GM21619 (cell line): ENCODE results near the gene CALML3.

Source experiments
- ATAC-seq: cut with Tn5 transposase; IDR thresholded peaks from one replicate; pipeline ENCODE4 v1.9.1; 2021; ENCODE audit not compliant: unreplicated experiment

Gene CALML3

DNA sequence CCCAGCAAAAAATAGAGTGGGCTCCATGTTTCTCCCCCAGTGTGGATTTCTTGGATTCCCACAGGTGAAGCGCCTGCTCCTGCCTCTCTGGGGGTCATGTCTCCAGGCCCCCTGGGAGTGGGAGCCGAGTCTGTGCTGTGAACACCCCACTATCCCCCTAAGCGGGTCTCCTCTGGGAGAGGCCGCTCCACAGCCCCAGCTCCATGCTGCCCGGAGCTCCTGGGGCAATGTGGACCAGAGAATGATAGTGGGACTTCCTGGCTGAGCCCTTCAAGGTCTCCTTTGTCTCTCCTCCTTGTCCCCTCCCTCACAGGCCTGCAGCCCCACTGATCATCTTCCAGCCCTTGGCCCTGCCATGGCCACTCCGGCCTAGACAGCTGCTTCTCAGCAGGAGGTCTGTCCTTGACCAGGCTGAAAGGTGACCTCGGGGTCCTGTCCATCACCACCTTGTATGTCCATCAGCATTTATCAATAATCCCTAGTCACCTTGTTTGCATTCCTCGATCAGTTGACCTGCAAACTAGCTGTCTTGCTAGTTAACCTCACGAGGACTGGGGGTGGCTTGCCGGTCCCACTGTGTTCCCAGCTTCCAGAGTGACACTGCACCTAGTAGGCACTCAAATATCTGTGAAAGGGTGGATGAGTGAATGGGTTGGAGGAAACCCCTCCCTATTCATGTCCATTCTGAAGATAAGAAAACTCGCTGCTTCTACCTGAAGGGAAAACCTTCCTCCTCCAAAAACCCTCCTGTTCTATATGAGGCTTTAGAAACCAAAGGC is 776 bp upstream of the CALML3 start:
- no peak for ATAC-seq

DNA sequence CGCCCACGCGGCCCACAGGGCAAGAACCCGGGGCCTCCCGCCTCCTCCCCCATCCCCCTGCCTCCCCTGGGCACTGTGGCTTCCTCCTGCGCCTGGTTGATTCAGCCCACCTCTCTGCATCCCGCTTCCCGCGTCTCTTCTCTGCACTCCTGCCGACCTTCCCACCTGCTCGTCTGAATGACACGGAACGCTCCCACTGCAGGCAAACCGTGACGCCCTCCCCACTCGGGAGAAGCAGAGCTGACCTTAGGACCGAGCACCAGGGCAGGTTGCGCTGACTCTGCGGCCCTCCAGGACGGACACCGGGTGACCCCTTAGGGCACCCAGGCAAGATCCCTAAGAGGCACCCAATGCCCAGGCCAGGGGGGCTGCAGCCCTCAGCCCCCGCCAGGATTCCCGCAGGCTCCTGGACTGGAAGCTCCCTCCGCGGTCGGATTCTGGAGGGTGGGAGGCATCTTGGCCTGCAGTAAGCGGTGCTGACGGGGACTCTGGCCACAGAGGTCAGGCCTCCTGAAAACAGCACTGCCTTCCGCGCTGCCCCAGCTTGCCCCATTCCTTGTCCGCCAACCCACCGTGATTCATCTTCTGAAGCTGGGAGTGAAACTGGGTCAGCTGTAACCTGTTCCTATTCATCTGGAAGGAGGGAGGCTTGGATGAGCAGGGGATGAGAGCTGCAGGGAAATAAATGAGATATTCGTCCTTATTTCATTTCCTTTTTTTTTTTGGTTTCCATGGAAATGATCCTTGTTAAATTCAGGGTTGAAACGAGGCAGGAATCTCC is 990 bp downstream of the CALML3 start:
- no peak for ATAC-seq

DNA sequence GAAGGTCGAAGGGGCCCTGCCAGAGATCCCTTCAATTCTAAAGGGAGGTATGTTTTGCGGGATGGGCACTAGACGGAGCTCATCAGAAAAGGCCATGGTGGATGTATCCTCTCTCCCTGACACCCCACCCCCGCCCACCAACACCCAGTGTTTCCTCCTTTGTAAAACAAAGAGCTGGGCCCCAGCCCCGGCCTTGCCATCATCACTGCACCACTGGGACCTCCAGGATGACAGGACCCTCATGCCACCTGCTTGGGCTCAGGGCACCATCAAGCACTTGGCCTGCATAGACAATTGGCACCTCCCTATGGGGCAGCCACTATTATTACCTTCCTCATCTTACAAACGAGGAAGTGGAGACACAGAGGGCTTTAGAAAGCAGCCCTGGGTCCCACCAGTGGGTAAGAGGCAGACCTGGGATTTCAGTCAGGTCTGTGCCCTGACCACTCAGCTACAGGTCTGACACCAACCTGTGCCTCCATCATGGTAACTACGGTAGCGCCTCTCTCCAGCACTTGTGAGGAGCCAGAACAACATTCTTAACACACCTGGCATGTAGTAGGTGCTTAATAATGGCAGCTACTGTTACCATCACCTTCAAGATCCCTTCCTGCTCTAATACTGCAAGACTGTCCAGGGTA is 2.0 kb downstream of the CALML3 start:
- ATAC-seq: no peak

DNA sequence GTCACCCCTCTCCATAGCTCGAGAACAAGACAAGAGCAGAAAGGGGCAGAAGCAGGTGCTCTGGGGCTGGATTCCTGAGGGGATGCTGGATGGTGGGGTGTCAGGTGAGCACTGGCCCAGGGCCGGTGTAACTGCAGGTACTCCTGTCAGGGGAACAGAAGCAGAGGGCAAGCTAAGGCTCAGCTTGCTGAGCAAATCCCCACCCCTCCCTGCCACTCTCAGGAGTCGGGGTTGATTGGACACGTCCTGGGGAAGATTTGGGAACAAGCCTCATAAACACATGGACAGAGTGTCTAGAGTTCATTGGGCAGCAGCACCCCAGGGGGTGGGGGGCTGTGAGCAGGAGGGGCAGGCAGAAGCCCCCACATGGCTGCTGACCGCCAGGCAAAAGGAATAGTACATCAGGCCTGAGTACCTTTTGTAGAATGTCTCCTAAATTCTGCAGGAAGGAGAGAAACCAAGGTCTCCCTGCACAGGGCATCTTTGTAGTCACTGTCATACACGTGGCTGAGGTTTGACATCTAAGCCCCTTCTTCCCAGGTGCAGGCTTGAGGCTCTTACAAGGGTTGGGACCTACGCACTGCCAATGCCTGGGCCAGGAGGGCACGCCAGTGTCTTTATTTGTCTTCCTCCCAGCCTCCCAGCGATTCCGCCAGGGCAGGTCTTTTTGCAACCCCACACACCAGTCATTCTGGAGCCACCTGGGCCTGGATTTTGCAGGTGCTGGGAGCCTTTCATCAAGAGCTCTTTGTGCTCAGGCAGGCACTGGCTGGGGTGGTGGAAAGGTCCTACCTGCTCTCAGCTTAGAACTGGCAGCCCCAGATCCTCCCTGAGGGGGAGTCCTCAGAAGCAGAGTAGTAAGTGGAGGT is 2.8 kb downstream of the CALML3 start:
- ATAC-seq: no peak

DNA sequence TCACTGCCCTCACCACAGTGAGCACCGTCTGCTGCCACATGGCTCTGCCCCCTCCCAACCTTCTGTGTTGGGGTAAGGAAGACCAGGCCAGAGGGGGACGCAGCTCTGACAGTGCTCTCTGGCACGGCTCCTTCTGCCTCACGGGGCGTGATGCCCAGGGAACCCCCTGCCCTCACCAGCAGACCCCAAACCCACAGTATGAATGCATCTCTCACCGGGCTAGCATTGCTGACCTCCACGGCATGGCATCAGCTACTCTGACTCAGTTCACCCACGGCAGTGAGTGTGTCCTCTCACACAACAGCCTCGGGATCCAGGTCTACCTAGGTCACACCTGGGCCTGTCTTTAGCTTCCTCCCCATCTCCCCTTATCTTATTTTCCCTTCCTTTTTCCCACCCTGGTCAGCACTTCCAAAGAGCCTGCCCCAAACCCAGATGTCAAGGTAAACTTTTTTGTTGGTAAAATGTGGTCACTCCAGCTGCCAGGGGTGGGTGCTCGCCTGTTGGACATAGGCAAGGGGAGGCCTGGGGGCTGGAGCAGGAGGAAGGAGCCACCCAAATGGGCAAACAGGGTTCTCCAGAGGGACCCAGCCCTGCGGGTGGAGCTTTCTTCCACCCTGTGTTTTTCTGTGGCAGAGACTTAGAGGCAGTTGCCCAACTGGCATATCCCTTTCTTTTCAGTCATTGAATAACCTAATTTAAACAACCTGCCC is 4.4 kb downstream of the CALML3 start:
- no peak for ATAC-seq

DNA sequence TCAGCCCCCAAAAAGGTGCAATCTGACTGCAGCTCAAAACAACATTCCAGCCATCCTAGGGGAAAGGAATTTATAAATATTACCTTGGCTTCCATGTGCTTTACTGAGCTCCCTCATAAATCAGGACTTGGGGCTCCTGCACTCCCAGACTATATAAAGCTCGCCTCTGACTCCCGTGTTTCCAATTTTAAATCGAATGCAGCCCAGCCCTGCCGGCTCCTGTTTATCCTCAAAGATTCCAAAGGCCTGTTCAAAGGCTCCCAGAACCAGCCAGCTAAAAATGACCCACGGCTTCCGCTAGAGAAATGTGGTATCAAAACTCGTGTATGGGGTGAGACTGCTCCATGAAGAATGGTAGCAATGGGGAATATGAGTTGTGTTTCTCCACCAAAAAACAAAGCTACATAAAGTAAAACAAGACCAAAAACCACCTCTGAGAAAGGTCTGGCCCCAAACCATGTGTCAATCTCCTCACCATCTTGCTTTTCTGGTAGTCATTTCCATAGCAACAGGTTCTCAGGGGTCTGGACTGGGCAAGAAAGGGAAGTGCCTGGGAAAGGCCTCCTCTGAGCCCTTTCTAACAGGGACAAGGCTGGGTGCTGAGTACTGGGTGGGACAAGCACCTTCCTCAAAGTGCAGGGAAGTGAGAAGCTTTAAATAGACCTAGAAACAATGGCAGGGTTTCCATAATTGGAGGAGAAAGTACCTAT is 5.1 kb downstream of the CALML3 start:
- no peak for ATAC-seq

DNA sequence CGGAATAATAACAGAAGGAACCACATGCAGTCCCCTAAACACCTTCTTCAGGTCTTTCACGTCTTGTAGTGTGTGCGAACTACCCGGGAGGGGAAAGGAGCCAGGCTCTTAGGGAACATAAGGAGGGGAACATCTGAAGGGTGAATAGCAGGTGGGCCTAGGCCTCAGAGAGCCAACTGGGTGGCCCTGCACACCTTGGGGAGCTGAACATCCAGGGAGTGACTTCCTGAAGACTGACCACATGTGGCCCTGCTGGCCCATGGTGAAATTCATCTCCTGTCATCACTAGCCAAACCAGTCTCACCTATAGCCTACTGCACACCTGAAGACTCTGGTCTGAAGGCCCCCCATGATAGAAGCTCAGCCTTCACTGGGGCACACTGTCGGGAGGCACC is 5.6 kb downstream of the CALML3 start:
- ATAC-seq: no peak

DNA sequence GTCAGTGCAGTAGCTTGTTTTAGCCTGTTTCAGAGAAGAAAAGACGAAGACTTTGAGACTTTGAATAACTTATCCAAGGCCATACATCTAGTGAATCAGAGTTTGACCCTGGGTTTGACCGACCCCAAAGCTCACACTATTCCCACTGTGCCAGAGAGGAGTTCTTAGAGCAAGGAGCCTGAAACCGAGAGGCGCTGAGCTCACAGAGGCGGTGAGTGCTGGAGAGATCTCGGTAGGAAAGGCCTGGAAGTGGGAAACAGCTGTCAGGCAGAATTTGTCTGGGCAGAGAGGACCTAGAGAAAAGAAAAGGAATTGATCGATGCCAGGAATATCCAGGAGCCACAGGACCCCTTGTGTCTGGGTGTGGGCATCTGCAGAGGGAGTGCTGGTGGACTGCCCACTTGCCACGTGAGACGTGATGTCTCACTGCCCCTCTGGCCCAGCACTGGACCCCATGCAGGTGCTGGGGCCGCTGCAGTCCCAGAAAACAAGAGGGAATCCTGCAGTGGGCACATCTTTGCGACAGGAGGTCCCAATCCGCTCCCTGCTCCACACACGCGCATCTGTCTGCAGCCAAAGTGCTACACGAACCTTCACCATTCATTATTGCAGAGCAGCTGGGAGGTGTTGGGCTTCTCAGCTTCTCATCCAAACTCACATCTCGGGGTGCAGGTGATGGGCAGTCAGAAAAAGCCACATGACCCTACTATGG is 6.2 kb downstream of the CALML3 start:
- ATAC-seq: no peak

DNA sequence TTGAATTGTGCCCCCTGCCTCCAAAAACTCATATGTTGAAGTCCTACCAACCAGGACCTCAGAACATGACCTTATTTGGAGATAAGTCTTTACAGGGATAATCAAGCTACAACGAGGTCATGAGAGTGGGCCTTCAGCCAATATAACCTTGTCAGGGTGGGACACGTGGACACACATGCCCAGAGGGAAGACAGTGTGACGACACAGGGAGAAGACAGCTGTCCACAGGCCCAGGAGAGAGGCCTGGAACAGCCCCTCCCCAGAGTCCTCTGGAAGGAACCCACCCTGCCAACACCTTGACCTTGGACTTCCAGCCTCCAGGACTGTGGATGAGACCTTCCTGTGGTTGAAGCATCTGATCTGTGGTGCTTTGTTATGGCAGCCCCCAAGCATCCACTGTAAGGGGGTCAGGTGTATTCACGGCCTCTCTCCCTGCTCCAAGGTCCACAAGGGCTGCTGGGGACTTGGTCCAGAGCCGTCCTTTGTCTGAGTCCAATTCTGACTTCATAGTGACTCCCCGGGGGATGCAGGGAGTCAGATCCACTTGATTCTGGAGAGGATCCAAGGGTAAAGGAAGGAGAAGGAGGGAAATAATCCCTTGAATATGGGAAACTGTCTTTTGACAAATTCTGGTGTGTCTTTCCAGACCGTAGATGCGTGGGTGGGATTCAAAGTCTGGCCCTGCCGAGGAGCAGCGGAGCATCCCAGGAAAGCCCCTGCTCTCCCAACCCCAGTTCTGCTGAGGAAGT is 7.0 kb downstream of the CALML3 start:
- no peak for ATAC-seq

DNA sequence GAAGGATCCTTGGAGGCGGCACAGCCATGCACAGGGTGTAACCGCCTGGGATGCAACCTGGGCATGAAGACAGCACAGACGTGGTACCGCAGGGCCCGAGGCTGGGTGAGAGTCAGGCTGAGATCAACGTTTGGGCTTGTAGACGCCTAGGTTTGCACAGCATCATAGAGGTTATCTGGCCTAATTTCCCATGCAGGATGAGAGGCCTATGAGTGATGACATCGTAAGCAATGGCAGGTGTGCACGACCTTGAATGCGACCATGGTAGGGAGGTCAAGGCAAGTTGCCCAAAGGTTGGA is 7.5 kb downstream of the CALML3 start:
- no peak for ATAC-seq

DNA sequence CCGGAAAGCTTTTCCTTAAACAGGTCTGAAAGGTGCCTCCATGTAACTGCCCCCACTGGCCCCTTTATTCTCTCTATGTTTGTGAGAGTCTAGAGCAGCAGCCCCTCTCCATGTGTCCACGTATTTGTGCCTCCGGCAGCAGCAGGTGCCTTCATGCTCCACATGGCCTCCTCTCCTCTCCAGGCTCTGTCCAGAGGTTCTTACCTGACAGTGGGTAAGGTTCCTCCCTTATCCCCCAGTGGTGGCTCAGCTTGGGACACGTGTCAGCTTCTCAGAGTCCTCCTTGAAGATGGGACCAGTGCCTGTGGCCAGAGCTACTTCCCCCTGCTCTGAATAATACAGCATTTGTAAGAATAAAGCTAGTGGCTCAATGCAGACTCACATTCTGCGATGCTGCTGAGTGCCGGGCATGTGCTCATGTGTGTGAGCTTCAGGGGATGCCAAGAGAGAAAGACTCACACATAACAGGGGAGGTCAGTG is 7.9 kb downstream of the CALML3 start:
- no peak for ATAC-seq

DNA sequence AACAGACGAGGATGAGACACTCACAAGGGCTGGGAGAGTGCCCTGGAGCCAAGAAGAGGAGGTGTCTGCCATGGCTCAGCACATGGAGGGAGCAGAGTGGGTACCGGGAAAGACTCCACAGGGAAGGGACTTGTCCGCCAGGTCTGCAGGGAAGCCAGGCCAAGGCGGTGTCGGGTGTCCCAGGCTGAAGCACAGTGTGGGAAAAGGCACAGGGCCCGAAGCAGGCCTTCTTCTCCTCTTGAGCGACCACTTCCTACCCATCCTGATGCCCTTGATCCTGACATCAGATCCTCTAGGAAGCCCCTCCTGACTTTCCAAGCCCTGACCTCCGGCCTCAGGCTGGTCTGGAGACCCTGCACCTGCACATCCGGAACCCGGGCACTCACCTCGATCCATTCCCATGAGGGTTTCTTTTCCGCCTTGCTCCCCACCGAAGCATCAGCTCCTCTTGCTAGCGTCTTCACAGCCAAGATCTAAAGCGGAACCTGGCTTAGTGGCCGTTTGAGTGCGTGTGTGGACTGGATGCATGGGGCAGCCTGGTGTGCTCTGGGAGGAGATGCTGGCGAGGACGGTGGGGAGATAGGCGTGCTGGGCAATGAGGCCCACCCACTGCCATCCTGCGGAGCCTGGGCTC is 8.5 kb downstream of the CALML3 start:
- ATAC-seq: no peak

DNA sequence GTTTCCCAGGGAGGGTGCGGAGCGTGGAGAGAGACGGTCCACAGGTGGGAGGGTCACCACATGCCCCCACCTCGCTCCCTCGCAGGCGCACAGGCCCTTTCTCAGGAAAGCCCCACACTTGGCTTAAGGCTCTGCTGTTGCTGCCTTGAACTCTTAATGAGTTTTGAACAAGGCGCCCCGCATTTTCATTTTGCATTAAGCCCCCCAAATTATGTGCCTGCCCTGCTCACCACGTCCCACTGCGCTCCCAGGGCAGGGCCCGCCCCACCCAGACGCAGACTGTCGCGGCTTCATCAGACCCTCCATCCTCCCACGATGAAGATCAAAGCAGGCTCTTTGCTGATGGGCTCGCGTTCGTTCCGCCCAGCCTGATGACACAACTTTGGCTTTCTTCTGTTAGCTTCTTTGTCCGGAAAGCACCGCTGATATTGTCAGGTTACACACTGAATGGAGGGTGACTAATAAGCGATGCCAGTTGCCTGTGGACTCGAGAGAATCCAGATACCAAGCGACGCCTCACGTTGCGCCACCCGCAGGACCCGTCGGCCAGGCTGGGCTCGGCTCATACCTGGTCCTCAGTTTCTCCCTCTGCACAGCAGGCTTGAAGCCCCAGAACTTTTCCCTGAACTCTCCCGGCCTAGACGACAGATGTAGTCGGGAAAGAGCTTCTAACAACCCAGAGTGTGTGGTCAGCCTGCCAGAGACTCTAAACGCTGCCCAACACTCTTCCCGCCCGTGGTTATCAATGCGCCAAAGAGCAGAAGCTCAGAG is 9.5 kb downstream of the CALML3 start:
- no peak for ATAC-seq

DNA sequence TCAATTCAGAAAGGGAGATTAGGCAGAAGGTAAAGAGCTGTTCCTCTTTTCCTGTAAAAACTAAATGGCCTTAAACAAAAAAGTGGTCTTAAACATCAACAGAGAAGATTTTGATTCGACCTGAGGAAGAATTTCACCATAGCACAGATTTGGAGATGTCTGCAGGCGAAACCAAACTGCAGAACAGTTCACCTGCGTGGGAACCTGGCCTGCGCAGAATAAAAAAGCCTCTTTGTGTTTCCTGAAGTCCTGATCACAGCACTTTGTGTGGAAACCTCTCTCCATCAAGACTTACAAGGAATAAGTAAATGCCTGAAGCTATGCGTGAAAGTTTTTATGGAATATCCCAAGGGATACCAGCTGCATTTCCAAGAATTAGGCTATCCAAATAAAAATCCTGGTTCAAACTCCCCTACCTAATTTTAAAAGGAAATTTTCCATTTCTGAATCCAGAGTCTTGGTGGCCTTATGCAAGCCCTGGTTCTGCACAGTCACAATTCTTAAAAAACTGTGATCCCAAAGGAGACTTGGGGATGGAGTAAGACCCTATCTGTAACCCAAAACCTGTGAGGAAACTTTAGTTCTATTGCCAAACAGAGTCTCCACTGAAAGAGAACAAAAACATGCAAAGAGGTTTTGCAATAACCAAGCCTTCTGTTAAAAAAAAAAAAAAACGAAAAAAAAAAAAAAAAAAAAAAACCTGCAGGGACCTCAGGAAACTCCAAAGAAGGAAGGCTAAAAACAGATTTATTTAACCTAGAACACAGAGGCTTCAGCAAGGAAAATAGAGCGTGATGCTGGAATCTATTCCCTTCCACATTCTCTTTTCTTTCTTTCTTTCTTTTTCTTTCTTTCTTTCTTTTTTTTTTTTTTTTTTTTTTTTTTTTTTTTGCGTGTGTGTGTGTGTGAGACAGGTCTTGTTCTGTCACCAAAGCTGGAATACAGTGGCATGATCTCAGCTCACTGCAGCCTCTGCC is 10.4 kb downstream of the CALML3 start:
- ATAC-seq: no peak

DNA sequence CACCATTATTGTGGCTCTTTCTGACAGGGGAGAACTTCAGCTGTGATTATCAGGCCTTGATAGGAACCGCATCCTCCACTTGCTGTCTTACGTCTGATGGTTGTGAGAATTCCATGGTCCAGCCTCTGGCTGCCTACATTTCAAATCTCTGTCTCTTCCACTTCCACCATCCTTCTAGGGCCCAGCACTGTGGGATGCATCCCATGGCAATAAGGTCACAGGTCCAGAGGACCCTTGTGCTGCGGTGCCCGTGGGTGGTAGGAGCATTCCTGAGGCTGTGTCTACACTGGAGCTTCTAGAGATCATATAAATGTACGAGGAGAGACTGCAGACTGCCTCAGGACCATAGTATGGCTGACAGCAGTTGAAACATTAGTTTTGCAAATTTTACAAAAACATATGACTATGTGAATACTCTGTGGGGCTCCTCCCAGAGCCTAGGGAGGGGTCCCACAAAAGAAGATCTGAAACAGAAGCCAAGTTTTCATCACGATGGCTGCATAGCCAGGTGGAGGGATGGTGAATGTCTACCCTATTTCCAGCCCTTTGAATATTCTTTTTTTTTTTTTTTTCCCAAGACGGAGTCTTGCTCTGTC is 11.8 kb downstream of the CALML3 start:
- ATAC-seq: no peak

DNA sequence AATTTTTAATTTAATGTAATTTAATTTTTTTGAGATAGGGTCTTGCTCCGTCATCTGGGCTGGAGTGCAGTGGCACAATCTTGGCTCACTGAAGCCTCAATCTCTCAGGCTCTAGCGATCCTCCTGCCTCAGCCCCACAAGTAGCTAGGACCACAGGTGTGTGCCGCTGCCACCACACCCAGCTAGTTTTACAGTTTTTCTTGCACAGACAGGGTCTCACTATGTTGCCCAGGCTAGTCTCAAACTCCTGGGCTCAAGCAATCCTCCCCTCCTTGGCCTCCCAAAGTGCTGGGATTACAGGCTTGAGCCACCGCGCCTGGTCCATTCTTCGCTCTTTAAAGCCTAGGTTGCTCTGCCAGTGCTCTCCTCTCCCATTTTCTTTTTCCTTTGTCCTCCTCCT is 12.9 kb downstream of the CALML3 start:
- ATAC-seq: no peak
